ENCODE measurements around the gene SLC26A1. TPM values are rescaled to one million over a fixed set of nuclear protein-coding genes. Genes with fewer than 3 reads are reported as not detected.

SLC26A1 gene
- total and polyA plus RNA-seq, 8 donors: 0.28 to 1.7 (median 0.66) TPM

GRCh38 chr4:1022051-1022738 lies 29.0 kb upstream of the SLC26A1 start:
- no peak for DNase-seq
- FAIRE-seq: no peak
- no peak overlapping the region for H3K4me3 ChIP-seq
- peaks cover 0 to 9% (median 6%) of the 10 kb centered on the region in 3 donors for H3K36me3 ChIP-seq
- H3K4me1 ChIP-seq: no peaks in the 10 kb centered on the region
- no peaks in the 10 kb centered on the region for H3K9me3 ChIP-seq
- WGBS, 2 donors: 93% methylated on average over 42 to 46 of the region's 46 CpGs
- intact Hi-C loops (cut with DNase I): no loop called here
- H3K27ac ChIP-seq: no peak overlapping the region
- no peak for ATAC-seq
- H3K27me3 ChIP-seq: no peaks in the 10 kb centered on the region
- no peak for TF ChIP-seq CTCF (IDR thresholded peaks at IDR 0.05)

- no peaks in the 10 kb centered on the region for H3K27me3 ChIP-seq
- TF ChIP-seq CTCF (IDR thresholded peaks at IDR 0.05): no peak
- H3K36me3 ChIP-seq: peaks cover 0 to 9% (median 6%) of the 10 kb centered on the region in 3 donors
- no peak overlapping the region for H3K4me3 ChIP-seq
- no peak for DNase-seq
- H3K27ac ChIP-seq: no peak overlapping the region
- intact Hi-C loops (cut with DNase I): no loop called here
- no peak for FAIRE-seq
- H3K4me1 ChIP-seq: no peaks in the 10 kb centered on the region
- no peak for ATAC-seq
- 92 to 94% methylated on average over 19 of the region's 19 CpGs for WGBS, 2 donors
- no peaks in the 10 kb centered on the region for H3K9me3 ChIP-seq
Measured at GRCh38 chr4:1021386-1022050, 28.3 kb upstream of the SLC26A1 start.

- no peak overlapping the region for H3K27ac ChIP-seq
- H3K36me3 ChIP-seq: peaks cover 0 to 8% (median 6%) of the 10 kb centered on the region in 3 donors
- TF ChIP-seq CTCF (IDR thresholded peaks at IDR 0.05): no peak
- ATAC-seq (no peak), DNase-seq (no peak), FAIRE-seq (no peak)
- no peaks in the 10 kb centered on the region for H3K27me3 ChIP-seq
- H3K4me1 ChIP-seq: no peaks in the 10 kb centered on the region
- no peak overlapping the region for H3K4me3 ChIP-seq
- no peaks in the 10 kb centered on the region for H3K9me3 ChIP-seq
- intact Hi-C loops (cut with DNase I): no loop called here
- WGBS, 2 donors: 91 to 93% methylated on average over 22 to 23 of the region's 23 CpGs
Measured at GRCh38 chr4:1019729-1020470, 26.7 kb upstream of the SLC26A1 start.

DNA sequence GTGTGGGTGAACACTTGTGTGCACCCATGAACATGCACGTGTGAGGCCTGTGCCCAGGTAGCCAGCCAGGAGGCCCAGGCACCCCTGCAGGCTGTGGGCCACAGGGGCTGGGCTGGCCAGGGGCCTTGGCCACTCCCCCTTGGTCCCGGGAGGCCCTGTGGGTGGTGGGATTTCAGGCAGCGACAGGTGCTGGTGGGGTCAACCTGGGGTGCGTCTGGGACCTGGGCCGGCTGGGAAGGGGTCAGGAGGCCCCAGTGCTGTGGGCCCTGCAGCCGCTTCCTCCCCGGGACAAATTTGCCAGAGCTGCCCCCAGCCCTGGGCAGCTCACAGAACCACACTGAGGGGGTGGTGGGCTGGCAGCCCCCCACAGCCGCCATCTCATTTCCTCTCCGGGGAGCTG lies 26.1 kb upstream of the SLC26A1 start:
- DNase-seq (no peak), FAIRE-seq (no peak), ATAC-seq (no peak)
- WGBS, 2 donors: 76 to 79% methylated on average over 7 to 9 of the region's 9 CpGs
- intact Hi-C loops (cut with DNase I): no loop called here
- TF ChIP-seq CTCF (IDR thresholded peaks at IDR 0.05): no peak
- Histone ChIP-seq H3K9me3 (no peaks in the 10 kb centered on the region), H3K4me1 (no peaks in the 10 kb centered on the region), H3K36me3 (peaks cover 0 to 2% (median 2%) of the 10 kb centered on the region in 3 donors), H3K27ac (no peak overlapping the region), H3K4me3 (no peak overlapping the region), H3K27me3 (no peaks in the 10 kb centered on the region)
